SK-N-SH treated with all-trans-retinoic acid at 6 μM for 48 hours (cell line): Measurements from ENCODE around the gene FN1.

Experiments used
- ATAC-seq: fragments of 200-7000 bp; cut with Tn5 transposase; 3 replicates; pipeline ENCODE4 v1.9.1; 2020; ENCODE audit warnings: mild to moderate bottlenecking, moderate library complexity
- ARNTL ChIP-seq: fragments of 450-650 bp; formaldehyde crosslinking; IDR thresholded peaks from 2 replicates; pipeline ENCODE4 v1.5.0; 2020; ENCODE audit warnings: low read depth, mild to moderate bottlenecking, moderate library complexity, borderline replicate concordance
- BACH2 ChIP-seq: fragments of 250-450 bp; sonication (Bioruptor Pico); IDR thresholded peaks from 2 replicates; pipeline ENCODE4 v1.9.0; 2021; ENCODE audit warnings: mild to moderate bottlenecking, borderline replicate concordance
- CSDC2 ChIP-seq: fragments of 250-450 bp; sonication (Bioruptor Pico); IDR thresholded peaks from 2 replicates; pipeline ENCODE4 v1.5.0; 2020; ENCODE audit warnings: mild to moderate bottlenecking, moderate library complexity
- ESRRG ChIP-seq: fragments of 250-450 bp; sonication (Bioruptor Pico); IDR thresholded peaks from 2 replicates; pipeline ENCODE4 v1.6.1; 2021; ENCODE audit warnings: mild to moderate bottlenecking
- GLIS3 ChIP-seq: fragments of 250-450 bp; sonication (Bioruptor Pico); IDR thresholded peaks from 2 replicates; pipeline ENCODE4 v1.5.0; 2020; ENCODE audit warnings: mild to moderate bottlenecking, moderate library complexity
- OSR1 ChIP-seq: fragments of 250-450 bp; sonication (Bioruptor Pico); IDR thresholded peaks from 2 replicates; pipeline ENCODE4 v1.8.0; 2022; ENCODE audit warnings: moderate library complexity, mild to moderate bottlenecking, inconsistent platforms
- PATZ1 ChIP-seq: fragments of 250-450 bp; sonication (Bioruptor Pico); IDR thresholded peaks from 2 replicates; pipeline ENCODE4 v1.8.0; 2020; ENCODE audit warnings: mild to moderate bottlenecking, moderate library complexity, borderline replicate concordance
- PPARA ChIP-seq: fragments of 250-450 bp; sonication (Bioruptor Pico); IDR thresholded peaks from 2 replicates; pipeline ENCODE4 v1.5.0; 2020; ENCODE audit warnings: mild to moderate bottlenecking, borderline replicate concordance
- RARB ChIP-seq: fragments of 250-450 bp; sonication (Bioruptor Pico); IDR thresholded peaks from 2 replicates; pipeline ENCODE4 v1.8.0; 2021; ENCODE audit warnings: mild to moderate bottlenecking, moderate library complexity
- SNAI2 ChIP-seq: fragments of 250-450 bp; sonication (Bioruptor Pico); IDR thresholded peaks from 2 replicates; pipeline ENCODE4 v1.5.0; 2020; ENCODE audit warnings: mild to moderate bottlenecking, moderate library complexity
- TCF4 ChIP-seq: fragments of 250-450 bp; sonication (Bioruptor Pico); IDR thresholded peaks from 2 replicates; pipeline ENCODE4 v1.8.0; 2021; ENCODE audit warnings: mild to moderate bottlenecking, moderate library complexity, borderline replicate concordance
- TOX ChIP-seq: fragments of 250-450 bp; sonication (Bioruptor Pico); IDR thresholded peaks from 2 replicates; pipeline ENCODE4 v1.8.0; 2021; ENCODE audit warnings: mild to moderate bottlenecking, moderate library complexity, borderline replicate concordance
- ZC3H10 ChIP-seq: fragments of 250-450 bp; sonication (Bioruptor Pico); IDR thresholded peaks from 2 replicates; pipeline ENCODE4 v1.5.1; 2021; ENCODE audit warnings: mild to moderate bottlenecking, moderate library complexity
- ZFP3 ChIP-seq: fragments of 250-450 bp; sonication (Bioruptor Pico); IDR thresholded peaks from 2 replicates; pipeline ENCODE4 v1.5.0; 2020; ENCODE audit warnings: mild to moderate bottlenecking, moderate library complexity
- ZFP30 ChIP-seq: fragments of 450-650 bp; formaldehyde crosslinking; IDR thresholded peaks from 2 replicates; pipeline ENCODE4 v1.5.0; 2022; ENCODE audit warnings: mild to moderate bottlenecking, moderate library complexity
- ZNF565 ChIP-seq: fragments of 450-650 bp; formaldehyde crosslinking; conservative IDR thresholded peaks from 2 replicates; pipeline ENCODE4 v1.5.0; 2020; ENCODE audit warnings: low read depth, mild to moderate bottlenecking, moderate library complexity
- ZNF70 ChIP-seq: fragments of 450-650 bp; formaldehyde crosslinking; IDR thresholded peaks from 2 replicates; pipeline ENCODE4 v1.5.0; 2020; ENCODE audit warnings: mild to moderate bottlenecking, moderate library complexity
- ZNF8 ChIP-seq: fragments of 450-650 bp; formaldehyde crosslinking; IDR thresholded peaks from 2 replicates; pipeline ENCODE4 v1.5.0; 2020; ENCODE audit warnings: mild to moderate bottlenecking, moderate library complexity
- TF ChIP-seq, protein P1 (sequence below): fragments of 250-450 bp; sonication (Bioruptor Pico); IDR thresholded peaks from 2 replicates; pipeline ENCODE4 v1.5.1; 2020; ENCODE audit warnings: low read depth, mild to moderate bottlenecking, moderate library complexity
- TF ChIP-seq, protein P2 (sequence below): fragments of 250-450 bp; sonication (Bioruptor Pico); IDR thresholded peaks from 2 replicates; pipeline ENCODE4 v1.5.0; 2020; ENCODE audit warnings: mild to moderate bottlenecking, moderate library complexity
- TF ChIP-seq, protein P3 (sequence below): fragments of 250-450 bp; sonication (Bioruptor Pico); IDR thresholded peaks from 2 replicates; pipeline ENCODE4 v1.5.1; 2021; ENCODE audit warnings: mild to moderate bottlenecking, moderate library complexity
- TF ChIP-seq, protein P4 (sequence below): fragments of 250-450 bp; sonication (Bioruptor Pico); IDR thresholded peaks from 2 replicates; pipeline ENCODE4 v1.8.0; 2021; ENCODE audit warnings: low read depth, mild to moderate bottlenecking, moderate library complexity, borderline replicate concordance

The FN1 gene

DNA sequence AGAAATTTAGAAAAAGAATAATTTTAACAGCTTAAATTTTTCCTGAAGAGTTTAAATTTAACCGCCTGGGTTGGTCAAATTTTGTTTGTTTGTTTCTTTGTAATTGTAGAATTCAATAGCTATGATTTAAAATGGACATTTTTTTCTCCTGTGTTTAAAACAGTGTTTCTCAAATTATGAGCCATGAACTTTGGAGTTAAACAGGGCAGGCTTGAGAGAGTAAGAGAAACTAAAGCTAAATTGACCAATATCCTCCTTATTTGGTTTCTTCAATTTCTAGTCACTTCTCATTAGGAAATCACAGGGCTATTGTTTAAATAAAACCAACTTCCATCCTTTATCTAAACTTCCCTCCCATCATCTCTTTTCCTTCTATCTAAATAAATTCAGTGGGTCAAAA, 21.9 kb downstream of the FN1 start:
- TF ChIP-seq OSR1 (no peak), PPARA (CRISPR knock-in tag) (no peak), TOX (CRISPR knock-in tag) (no peak), ZFP30 (no peak), TCF4 (CRISPR knock-in tag) (no peak)
- TF ChIP-seq, all 23 proteins: peak for 0
- no peak for ATAC-seq

- no peak for ATAC-seq
- TF ChIP-seq SNAI2 (CRISPR knock-in tag) (no peak), ESRRG (CRISPR knock-in tag) (no peak), TCF4 (CRISPR knock-in tag) (no peak)
- TF ChIP-seq, protein P1, sequence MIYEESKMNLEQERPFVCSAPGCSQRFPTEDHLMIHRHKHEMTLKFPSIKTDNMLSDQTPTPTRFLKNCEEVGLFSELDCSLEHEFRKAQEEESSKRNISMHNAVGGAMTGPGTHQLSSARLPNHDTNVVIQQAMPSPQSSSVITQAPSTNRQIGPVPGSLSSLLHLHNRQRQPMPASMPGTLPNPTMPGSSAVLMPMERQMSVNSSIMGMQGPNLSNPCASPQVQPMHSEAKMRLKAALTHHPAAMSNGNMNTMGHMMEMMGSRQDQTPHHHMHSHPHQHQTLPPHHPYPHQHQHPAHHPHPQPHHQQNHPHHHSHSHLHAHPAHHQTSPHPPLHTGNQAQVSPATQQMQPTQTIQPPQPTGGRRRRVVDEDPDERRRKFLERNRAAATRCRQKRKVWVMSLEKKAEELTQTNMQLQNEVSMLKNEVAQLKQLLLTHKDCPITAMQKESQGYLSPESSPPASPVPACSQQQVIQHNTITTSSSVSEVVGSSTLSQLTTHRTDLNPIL (CRISPR knock-in tag) = no peak
- TF ChIP-seq, protein P2, sequence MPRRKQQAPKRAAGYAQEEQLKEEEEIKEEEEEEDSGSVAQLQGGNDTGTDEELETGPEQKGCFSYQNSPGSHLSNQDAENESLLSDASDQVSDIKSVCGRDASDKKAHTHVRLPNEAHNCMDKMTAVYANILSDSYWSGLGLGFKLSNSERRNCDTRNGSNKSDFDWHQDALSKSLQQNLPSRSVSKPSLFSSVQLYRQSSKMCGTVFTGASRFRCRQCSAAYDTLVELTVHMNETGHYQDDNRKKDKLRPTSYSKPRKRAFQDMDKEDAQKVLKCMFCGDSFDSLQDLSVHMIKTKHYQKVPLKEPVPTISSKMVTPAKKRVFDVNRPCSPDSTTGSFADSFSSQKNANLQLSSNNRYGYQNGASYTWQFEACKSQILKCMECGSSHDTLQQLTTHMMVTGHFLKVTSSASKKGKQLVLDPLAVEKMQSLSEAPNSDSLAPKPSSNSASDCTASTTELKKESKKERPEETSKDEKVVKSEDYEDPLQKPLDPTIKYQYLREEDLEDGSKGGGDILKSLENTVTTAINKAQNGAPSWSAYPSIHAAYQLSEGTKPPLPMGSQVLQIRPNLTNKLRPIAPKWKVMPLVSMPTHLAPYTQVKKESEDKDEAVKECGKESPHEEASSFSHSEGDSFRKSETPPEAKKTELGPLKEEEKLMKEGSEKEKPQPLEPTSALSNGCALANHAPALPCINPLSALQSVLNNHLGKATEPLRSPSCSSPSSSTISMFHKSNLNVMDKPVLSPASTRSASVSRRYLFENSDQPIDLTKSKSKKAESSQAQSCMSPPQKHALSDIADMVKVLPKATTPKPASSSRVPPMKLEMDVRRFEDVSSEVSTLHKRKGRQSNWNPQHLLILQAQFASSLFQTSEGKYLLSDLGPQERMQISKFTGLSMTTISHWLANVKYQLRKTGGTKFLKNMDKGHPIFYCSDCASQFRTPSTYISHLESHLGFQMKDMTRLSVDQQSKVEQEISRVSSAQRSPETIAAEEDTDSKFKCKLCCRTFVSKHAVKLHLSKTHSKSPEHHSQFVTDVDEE = no peak
- TF ChIP-seq, all 23 proteins: peak for 0
Observed at GRCh38 chr2:215413484-215413777, 22.4 kb downstream of the FN1 start.

- TF ChIP-seq ZNF70 (CRISPR knock-in tag) (no peak), PPARA (CRISPR knock-in tag) (no peak), ZFP3 (CRISPR knock-in tag) (no peak), BACH2 (CRISPR knock-in tag) (no peak), ARNTL (no peak), TOX (CRISPR knock-in tag) (no peak), ESRRG (CRISPR knock-in tag) (no peak), OSR1 (no peak), ZFP30 (no peak), CSDC2 (CRISPR knock-in tag) (no peak), ZNF8 (CRISPR knock-in tag) (no peak), GLIS3 (CRISPR knock-in tag) (no peak), ZNF565 (CRISPR knock-in tag) (no peak), ZC3H10 (CRISPR knock-in tag) (no peak), RARB (CRISPR knock-in tag) (no peak), PATZ1 (CRISPR knock-in tag) (no peak)
- TF ChIP-seq, protein P3, sequence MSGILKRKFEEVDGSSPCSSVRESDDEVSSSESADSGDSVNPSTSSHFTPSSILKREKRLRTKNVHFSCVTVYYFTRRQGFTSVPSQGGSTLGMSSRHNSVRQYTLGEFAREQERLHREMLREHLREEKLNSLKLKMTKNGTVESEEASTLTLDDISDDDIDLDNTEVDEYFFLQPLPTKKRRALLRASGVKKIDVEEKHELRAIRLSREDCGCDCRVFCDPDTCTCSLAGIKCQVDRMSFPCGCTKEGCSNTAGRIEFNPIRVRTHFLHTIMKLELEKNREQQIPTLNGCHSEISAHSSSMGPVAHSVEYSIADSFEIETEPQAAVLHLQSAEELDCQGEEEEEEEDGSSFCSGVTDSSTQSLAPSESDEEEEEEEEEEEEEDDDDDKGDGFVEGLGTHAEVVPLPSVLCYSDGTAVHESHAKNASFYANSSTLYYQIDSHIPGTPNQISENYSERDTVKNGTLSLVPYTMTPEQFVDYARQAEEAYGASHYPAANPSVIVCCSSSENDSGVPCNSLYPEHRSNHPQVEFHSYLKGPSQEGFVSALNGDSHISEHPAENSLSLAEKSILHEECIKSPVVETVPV (CRISPR knock-in tag) = no peak
- TF ChIP-seq, protein P2 = no peak
- TF ChIP-seq, protein P1 (CRISPR knock-in tag) = no peak
- TF ChIP-seq, protein P4, sequence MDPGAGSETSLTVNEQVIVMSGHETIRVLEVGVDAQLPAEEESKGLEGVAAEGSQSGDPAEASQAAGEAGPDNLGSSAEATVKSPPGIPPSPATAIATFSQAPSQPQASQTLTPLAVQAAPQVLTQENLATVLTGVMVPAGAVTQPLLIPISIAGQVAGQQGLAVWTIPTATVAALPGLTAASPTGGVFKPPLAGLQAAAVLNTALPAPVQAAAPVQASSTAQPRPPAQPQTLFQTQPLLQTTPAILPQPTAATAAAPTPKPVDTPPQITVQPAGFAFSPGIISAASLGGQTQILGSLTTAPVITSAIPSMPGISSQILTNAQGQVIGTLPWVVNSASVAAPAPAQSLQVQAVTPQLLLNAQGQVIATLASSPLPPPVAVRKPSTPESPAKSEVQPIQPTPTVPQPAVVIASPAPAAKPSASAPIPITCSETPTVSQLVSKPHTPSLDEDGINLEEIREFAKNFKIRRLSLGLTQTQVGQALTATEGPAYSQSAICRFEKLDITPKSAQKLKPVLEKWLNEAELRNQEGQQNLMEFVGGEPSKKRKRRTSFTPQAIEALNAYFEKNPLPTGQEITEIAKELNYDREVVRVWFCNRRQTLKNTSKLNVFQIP (CRISPR knock-in tag) = no peak
Observed at GRCh38 chr2:215411941-215412743, 23.7 kb downstream of the FN1 start.

More at GRCh38 chr2:215411941-215412743, 23.7 kb downstream of the FN1 start:
- ATAC-seq = no peak
